HG02981 (cell line): ENCODE data around the gene COL8A2.

Experiments
- ATAC-seq: cut with Tn5 transposase; IDR thresholded peaks from one replicate; pipeline ENCODE4 v1.9.1; 2021; ENCODE audit warnings: mild to moderate bottlenecking, moderate library complexity; ENCODE audit not compliant: unreplicated experiment

COL8A2 gene

DNA sequence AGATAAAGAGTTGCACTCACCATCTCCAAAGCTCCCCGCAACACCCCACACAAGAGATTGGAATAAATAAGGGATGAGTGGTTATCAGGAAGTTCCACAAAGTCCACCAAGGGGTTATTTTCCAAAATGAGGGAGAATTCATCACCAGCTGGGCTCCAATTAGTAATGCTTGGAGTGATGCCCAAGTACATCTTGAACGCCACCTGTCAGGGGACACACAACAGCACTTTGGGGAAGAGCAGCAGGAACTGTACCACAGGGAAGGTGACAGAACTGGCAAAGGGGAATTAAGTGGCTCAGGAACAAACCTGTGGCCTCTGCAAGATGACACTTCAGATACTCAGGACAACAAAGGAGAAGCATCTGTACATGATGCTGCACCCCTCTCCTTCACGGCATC, 12.8 kb upstream of the COL8A2 start:
- ATAC-seq = no peak

GRCh38 chr1:36137226-36137625, 12.2 kb upstream of the COL8A2 start:
- no peak for ATAC-seq

- ATAC-seq = no peak
Observed at GRCh38 chr1:36136535-36136934, 11.5 kb upstream of the COL8A2 start.

DNA sequence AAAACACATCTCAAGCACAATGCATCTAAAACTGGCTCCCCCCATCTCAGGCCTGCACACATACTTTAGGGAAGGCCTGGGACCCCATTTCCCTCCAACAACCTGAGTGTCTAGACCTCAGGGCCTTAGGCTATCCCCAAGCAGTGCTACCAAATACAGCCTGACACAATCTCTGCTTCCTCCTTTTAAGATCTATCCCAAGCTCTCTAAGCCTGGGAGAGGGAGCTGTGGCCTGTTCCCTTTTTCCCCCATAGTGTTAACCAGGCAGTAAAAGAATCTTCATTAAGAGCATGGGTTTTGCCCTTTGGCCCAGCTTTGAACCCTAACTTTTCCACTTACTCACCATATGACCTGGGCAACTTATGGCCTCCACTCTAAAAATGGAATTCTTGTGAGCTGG, 10.8 kb upstream of the COL8A2 start:
- ATAC-seq = no peak

GRCh38 chr1:36135330-36135667, 10.3 kb upstream of the COL8A2 start:
- ATAC-seq = no peak

- ATAC-seq = no peak
Observed at GRCh38 chr1:36134505-36135329, 9.7 kb upstream of the COL8A2 start.

- ATAC-seq = no peak
Observed at GRCh38 chr1:36134031-36134430, 9.0 kb upstream of the COL8A2 start.

- ATAC-seq = no peak
Observed at GRCh38 chr1:36133484-36133883, 8.5 kb upstream of the COL8A2 start.

- ATAC-seq = no peak
Observed at GRCh38 chr1:36132029-36132428, 7.0 kb upstream of the COL8A2 start.

DNA sequence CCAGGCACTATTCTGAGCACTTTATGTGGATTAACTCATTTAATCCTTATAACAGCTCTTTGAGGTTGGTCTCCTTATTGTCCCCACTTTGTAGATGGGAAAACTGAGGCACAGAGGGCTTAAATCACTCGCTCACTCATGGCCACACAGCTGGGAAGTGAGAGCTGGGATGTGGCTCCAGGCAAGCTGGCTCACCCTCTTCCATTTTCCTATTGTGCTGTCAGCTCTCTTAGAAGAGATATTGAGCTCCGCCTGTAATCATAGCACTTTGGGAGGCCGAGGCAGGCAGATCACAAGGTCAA, 3.8 kb upstream of the COL8A2 start:
- ATAC-seq = no peak

- no peak for ATAC-seq
Observed at GRCh38 chr1:36128126-36128904, 3.3 kb upstream of the COL8A2 start.

DNA sequence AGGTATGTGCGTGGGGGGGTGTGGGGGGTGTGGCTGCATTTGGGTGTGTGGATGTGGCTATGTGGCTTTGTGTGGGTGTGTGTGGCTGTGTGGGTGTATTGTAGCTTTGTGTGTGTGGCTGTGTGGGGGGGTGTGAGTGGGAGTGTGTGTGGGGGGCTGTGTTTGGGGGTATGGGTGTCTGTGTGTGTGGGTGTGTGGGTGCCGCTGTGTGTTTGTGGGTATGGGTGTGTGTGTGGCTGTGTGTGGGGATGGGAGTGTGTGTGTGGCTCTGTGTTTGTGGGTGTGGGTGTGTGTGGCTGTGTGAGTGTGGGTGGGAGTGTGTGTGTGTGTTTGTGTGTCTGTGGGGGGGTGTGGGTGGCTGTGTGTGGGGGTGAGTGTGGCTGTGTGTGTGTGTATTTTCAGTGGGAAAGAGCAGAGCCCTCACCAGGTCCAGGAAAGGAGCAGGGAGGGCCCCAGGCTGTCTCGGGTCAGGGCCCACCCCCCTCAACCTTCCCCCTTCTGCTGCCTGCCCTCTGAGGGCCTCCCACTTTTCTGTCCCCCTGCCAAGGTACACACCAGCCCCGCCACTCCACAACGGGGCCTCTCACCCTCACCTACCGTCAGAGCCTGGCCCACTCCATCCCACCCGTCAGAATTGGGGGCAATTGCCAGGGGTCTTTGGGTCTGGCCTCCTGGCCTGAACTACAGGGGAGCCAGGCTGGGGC, 1.9 kb upstream of the COL8A2 start:
- ATAC-seq = no peak

- ATAC-seq = no peak
Observed at GRCh38 chr1:36126005-36126716, 1.1 kb upstream of the COL8A2 start.

GRCh38 chr1:36124404-36125128, 456 bp downstream of the COL8A2 start:
- ATAC-seq = no peak

- ATAC-seq = no peak
Observed at GRCh38 chr1:36123356-36123755, 1.7 kb downstream of the COL8A2 start.

- no peak for ATAC-seq
Observed at GRCh38 chr1:36122062-36123030, 2.7 kb downstream of the COL8A2 start.

- no peak for ATAC-seq
Observed at GRCh38 chr1:36119456-36119855, 5.6 kb downstream of the COL8A2 start.

DNA sequence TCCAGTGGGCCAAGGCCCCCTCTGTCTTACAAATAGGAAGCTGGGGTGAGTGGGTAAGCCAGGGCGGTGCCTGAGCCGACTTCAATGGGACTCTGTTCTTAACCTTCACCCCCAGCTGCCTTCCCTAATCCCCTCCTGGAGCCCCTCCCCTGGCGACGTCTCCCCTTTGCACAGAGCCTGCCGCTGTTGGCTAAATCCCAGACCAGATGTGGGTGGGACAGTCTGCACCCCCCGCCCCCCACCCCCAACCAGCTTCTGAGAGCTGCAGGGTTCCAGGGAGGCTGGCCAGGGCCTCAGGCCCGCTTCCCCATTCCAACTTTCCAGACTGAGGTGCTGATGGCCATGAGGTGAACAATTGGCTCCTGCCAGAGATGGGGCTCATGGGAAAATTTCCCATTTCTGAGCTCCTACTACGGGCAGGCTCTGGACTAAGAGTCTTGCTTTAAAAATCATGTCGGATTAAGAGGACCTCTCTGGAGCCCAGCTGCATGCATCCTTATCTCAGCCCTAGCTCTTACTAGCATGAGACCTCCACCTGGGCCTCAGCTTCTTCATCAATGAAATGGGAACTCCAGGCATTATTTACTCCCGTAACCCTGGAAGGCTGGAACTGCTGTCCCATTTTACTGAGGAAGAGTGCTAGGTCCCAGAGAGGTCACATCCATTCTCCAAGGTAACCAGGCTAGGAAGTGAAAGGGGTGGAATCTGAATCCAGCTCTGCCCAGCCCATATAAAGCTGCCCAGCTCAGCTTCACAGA, 6.4 kb downstream of the COL8A2 start:
- ATAC-seq = no peak

DNA sequence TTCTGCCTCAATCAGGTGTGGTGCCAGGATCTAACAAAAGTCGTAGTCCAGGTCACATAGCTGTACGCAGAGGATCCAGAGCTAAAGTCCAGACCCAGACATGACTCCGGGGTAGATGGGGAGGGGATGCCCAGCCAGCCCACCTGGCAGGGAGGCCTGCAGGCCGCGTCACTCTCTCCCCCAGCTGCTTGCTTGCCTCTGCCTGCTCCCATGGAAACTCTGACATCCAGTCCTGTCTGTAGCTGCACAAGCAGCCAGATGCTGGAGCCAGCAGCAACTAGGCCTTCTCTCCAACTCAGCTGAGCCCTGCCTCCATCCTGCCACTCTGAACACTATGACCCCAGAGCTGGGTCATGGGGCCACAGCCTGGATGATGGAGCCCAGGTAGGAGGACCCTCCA, 8.1 kb downstream of the COL8A2 start:
- ATAC-seq = no peak
